ENCODE measurements around the gene MYH13.

Gene MYH13
- 0 to 0.05 reads per million in 2 donors for total RNA-seq

GRCh38 chr17:10372906-10373305 lies at the start of gene MYH13:
Gene MYH13, minus strand, starts transcription at chr17:10373006. Its CDS starts 8,476 bp downstream, at chr17:10364530.
- no peak for DNase-seq

GRCh38 chr17:10421900-10422542 lies 49.2 kb upstream of the MYH13 start, which contains the start of gene MYH8:
Gene MYH8, minus strand, starts transcription at chr17:10421950. Its CDS starts 1,723 bp downstream, at chr17:10420227.
- no peak for DNase-seq

- DNase-seq, result no peak
Observed at GRCh38 chr17:10421211-10421610, 48.4 kb upstream of the MYH13 start.

DNA sequence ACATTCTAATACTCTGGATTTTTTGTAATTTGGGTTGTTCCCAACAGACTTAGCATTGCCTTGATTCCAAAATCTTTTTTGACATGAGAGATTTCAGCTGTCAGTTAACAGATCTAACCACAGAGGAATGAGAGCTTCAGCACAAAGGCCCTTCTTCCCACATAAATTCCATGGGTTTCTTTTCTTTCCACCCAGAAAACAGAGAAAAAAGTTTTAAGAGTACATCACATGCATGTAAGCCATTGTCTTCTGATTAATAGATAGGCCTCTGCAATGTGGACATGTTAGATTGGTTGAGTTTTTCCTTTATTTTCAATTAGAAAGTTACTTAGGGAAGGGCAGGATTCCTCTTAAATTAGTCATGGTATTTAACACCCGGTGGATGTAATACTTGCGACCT lies 48.0 kb upstream of the MYH13 start:
- DNase-seq, result no peak

DNA sequence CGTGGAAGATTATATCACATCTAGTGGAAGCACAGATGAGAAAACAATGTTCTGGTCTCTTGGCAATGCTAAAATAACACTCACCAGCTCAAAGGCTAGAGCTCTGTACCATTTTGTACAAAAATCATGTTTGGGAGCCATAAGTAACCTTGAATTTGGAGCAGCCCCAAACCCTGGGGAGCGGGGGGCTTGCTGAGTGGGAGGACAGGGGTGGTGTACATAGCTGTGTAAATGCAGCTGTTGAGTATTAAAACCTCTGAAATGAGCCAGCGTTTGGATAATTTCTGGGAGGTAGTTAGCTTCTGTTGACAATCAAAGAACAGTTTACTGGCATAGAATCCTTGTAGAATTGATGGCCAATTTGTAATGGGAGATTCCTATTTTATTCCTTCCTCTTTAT lies 44.6 kb upstream of the MYH13 start:
- no peak for DNase-seq

GRCh38 chr17:10415161-10415560 lies 42.4 kb upstream of the MYH13 start:
- no peak for DNase-seq

DNA sequence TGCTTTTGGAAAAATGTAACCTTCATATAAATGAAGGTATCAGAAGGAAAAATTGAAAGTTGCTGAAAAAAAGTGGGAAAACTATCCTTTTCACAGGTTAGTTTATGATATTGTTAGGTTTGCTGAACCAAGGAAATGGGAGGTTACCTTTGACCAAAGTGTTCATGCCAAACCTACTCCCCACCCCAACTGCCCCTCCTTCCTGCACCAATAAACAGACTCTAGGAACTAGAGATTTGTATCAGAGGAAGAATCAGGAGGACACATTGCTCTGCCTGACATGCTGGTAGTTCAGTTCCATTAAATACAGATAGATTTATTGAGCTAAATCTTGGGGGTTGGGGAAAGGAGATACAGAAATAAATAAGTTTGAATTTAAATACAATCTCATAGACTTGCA lies 30.8 kb upstream of the MYH13 start:
- no peak for DNase-seq

- no peak for DNase-seq
Observed at GRCh38 chr17:10398352-10398751, 25.5 kb upstream of the MYH13 start.

- DNase-seq, result no peak
Observed at GRCh38 chr17:10396524-10397163, 23.8 kb upstream of the MYH13 start.

DNA sequence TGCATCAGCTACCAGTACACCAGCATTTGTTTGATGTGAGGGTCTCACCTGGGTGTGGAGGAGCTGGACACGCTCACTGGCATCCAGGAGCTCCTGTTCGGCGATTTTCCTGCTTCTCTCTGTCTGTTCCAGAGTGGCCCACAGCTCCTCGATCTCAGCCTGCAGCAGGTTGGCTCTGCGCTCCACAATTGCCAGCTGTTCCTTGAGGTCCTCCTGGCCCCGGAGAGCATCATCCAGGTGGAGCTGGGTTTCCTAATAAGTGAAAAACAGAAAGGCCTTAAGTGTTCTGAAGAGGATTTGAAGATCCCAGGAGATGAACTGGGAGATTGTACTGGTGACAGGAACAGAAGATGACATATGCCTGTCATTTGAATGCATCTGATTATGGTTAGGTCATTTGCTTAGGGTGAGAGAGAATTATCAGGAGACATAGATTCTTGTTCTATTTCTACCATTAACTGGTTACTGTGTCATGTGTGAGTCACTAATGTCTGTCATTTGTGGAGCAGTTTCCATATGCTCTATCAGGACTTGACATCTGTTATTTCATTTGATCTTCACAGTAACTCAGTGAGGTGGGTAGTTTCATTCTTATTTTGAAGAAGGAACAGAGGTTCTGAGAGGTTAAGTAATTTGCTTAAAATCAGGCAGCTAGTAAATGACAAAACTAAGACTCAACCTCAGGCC lies 21.5 kb upstream of the MYH13 start:
- DNase-seq, result no peak

DNA sequence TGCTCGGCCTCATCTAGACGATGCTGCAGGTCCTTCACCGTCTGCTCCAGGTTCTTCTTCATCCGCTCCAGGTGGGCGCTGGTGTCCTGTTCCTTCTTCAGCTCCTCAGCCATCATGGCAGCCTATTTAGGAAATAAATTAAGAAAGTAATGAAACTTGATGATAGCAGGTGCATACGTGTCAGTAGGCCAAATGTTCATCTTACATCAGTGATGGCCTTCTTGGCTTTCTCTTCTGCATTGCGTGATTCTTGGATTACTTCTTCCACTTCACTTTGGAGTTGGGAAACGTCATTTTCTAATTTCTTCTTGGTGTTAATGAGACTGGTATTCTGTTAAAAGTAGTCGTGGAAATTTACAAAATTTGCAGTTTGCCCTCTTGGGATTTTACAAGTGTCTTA lies 20.1 kb upstream of the MYH13 start:
- no peak for DNase-seq

GRCh38 chr17:10385871-10386270 lies 13.1 kb upstream of the MYH13 start:
- no peak for DNase-seq

DNA sequence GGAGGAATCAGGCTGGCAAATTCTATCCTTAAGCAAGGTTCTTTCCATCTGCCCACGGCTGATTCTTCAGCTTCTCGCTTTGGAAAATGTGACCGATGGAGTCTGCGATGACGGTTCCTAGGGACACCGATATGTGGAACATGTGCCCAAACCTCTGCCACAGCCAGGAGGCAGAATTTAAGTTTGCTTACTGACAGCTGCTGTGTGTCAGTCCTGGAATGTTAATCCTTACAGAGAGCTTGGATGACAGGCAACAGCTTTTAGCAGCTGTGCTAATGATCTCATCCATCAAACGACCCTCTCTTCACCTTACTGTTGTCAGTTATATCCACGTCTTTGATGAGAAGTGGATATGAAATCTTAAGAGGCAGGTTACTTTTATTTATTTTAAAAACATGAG lies 11.4 kb upstream of the MYH13 start:
- DNase-seq, result no peak

DNA sequence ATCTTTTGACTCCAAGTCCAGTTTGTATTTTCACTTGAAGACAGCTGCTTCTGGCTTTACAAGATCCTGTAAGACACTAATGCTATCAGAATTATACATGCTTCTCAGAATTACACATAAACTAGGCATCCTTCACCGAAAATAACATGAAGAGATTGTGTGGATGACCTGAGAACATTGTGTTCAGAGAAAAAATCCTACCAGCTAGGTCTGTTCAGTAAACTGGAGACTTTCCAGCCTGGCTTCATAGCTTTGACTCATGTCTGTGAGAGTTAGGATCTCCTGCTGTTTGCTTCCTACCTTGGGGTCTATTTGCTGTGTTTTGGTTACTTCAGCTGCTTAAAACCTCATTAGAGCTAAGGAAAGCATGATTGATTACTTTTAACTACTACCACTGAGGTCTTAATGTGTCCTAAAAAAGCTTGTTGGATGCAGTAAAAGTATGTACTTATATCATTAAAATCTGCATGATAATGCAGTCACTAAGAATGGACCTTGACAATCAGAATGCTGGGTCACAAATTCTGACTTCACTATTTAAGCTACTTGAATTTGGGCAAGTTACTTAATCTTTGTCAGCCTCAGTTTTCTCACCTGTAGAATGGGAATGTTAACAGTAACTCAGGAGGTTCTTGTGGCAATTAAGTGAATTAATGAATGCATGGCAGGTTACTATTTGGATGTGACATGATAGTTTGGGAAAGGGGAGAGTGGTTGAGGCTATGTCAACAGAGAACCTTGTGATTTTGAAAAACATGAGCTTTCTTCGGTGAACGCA lies 8.0 kb upstream of the MYH13 start:
- DNase-seq, result no peak

GRCh38 chr17:10370016-10370608 lies 2.7 kb downstream of the MYH13 start:
- no peak for DNase-seq

DNA sequence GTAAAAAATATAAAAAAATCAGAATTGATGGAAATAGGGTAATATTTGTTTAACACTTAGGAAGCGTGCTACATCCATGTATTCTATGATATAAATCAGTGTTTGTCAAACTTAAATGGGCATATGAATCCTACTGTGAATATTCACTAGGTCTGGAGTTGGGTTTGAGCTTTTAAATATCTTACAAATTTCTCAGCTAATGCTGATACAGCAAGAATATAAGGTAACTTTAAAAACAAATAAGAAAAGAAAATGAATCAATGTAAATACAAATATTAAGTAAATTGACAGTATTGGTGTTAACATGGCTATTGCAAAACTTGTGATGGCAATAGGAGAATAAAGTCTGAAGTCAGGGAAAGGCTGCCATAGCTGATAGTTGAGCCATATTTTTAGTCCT lies 3.6 kb downstream of the MYH13 start:
- DNase-seq, result no peak

GRCh38 chr17:10368561-10368960 lies 4.2 kb downstream of the MYH13 start:
- DNase-seq, result no peak

- no peak for DNase-seq
Observed at GRCh38 chr17:10360578-10360977, 12.2 kb downstream of the MYH13 start.

GRCh38 chr17:10357768-10358167 lies 15.0 kb downstream of the MYH13 start:
- no peak for DNase-seq

- no peak for DNase-seq
Observed at GRCh38 chr17:10354651-10355050, 18.2 kb downstream of the MYH13 start.

- no peak for DNase-seq
Observed at GRCh38 chr17:10352893-10353292, 19.9 kb downstream of the MYH13 start.

DNA sequence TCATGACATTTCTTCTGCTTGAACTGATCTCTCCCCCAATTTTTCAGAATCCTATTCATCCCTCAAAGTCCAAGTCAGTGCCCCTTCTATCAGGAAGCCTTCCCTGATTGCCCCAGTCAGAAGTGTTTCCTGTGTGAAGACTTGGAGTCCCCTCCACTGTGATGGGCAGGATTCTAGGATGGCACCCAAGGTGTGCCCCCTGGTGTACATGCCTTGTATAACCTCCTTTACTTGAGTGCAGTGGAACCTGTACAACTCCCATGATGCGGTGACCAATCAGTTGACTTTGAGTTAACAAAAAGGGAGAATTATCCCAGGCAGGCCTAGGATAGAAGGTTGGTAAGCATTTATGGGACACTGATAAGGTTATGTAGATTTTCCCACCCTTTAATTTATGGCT lies 23.4 kb downstream of the MYH13 start:
- DNase-seq, result no peak

GRCh38 chr17:10344816-10345215 lies 28.0 kb downstream of the MYH13 start:
- no peak for DNase-seq

All from activated gamma-delta T cell (primary cell).